ENCODE results near the gene ARL6IP5. TPM values are rescaled to one million over a fixed set of nuclear protein-coding genes. Genes with fewer than 3 reads are reported as not detected.

Gene ARL6IP5
- total RNA-seq, 1 donor from 2014 or later, result 72.7 TPM

DNA sequence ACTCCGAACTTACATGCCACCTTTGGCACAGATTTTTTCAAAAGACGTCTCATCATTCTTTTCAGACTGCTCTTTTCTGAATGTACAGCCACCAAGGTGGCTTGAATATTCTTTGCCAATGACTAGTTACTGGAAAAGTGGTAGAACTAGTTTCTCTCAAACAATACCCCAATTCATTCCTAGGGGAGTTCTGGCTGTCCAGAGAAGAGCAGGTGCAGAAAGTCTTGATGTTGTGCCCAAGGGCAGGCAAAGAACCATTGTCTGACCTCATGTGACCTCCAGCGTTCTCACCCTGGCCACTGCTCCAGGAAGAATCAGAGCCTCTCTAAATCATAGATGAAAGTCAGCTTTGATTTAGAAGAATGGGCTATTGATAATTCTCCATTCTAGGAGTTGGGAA is 32.2 kb downstream of the ARL6IP5 start:
- DNase-seq, result no peak

DNA sequence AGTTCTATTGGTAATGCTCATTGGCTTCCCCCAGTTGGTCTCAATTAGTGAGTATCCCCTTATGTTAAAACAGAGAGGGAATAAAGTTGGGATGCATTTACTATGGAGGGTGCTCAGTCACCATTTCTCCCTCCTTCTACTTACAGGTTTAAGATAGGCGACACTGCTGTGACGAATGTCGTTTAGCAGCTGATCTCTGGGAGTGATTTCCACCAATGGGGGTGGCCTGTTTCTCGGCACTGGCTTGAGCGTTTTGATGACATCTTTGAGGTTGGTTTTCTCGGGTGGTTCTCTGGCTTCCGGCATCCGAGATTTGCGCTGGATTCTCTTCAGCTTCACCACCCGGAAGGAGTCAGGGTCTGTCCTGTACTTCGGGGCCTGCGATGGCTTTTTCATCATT is 33.8 kb downstream of the ARL6IP5 start:
- DNase-seq, result no peak

GRCh38 chr3:69119138-69119537 is 34.4 kb downstream of the ARL6IP5 start:
- DNase-seq, result no peak

- no peak for DNase-seq
These were observed 34.9 kb downstream of the ARL6IP5 start for GRCh38 chr3:69119681-69120080.

DNA sequence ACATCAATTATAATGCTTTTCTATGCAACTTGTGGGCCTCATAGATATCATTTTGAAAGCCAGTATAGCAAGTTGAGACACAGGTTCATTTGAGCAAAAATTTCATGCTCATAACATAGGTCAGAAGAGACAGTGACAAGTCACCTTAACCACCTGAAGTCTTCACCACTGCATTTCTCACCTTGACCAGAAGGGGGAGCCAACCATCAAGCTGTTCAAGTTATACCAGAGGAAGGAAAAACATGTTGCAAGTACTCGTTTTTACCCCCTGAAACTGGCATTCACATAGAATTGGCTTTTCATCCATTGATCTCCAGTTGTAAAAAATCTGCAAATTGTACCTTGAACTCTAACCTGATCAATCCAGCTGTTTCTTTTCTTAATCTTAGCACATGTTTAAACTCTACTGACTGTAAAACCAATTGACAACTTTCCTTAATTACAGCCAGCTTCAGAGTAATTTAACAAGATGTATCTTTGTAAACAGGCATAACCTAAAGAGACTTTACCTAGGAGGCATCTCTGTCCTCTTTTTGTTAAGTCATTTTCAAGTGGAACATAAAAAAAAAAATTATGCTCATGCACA is 36.2 kb downstream of the ARL6IP5 start:
- peak; percentile 19 for DNase-seq

GRCh38 chr3:69121513-69121912 is 36.8 kb downstream of the ARL6IP5 start:
- DNase-seq, result no peak

- no peak for DNase-seq
These were observed 37.2 kb downstream of the ARL6IP5 start for GRCh38 chr3:69121950-69122349.

DNA sequence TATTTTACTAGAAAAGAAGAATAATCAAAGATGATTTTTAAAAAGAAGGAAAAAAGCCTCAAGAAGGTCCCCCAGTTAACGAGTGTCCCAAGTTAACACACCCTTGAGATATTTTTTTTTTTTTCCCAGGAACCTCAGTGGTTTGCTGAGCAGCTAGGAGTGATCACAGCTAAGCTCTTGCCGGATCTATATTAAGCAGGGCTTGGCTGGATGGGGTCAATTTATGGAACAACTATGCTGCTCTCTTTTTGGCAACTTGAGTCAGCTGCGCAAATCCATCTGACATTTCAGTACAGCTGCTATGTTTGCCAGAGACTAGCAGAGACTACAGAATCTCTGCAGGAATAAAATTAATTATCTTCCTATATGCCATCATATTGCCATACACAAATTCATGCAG is 37.7 kb downstream of the ARL6IP5 start, which contains the start of gene LMOD3:
Gene LMOD3, minus strand, starts transcription at position 193 of the 400 bp plus-strand sequence. CDS start 209 bp downstream, outside the sequence.
- peak; percentile 16 for DNase-seq

GRCh38 chr3:69126216-69126615 is 41.5 kb downstream of the ARL6IP5 start:
- no peak for DNase-seq

- DNase-seq, result no peak
These were observed 42.3 kb downstream of the ARL6IP5 start for GRCh38 chr3:69126999-69127398.

GRCh38 chr3:69128509-69128908 is 43.8 kb downstream of the ARL6IP5 start:
- DNase-seq, result no peak

- no peak for DNase-seq
These were observed 44.8 kb downstream of the ARL6IP5 start for GRCh38 chr3:69129531-69129930.

GRCh38 chr3:69130689-69131088 is 46.0 kb downstream of the ARL6IP5 start:
- no peak for DNase-seq

DNA sequence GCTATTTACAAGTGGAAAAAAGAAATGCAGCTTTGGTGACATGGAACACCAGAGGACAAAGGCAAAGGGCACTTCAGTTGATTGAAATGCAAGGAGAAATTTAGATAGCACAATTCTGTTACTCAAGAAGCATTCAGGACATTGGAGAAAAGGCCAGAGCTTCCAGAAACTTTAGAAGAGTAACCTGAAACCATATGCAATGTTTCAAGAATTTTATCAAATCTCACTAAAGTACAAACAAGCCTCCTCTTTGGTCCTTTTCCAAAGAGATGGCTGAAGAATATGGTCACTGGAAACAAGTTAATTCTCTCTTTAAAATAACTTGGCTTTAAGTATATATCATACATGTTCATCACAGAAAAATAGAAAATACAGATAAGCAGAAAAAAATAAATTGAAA is 52.3 kb downstream of the ARL6IP5 start:
- DNase-seq, result no peak

DNA sequence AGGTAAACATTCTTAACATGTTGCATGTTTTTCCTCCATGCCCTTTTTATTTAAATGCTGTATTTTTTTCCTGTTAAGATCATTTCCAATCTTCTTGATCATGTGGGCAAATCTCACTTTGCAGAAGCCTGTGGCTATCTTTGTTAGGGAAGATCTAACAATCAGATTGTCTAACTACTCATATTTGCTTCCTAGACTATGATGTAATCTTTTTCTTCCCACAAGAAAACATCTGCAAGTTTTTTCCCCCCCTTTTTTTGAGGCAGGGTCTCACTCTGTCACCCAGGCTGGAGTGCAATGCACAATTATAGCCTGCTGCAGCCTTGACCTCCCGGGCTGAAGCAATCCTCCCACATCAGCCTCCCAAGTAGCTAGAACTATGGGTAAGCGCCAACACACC is 52.7 kb downstream of the ARL6IP5 start:
- no peak for DNase-seq

GRCh38 chr3:69141313-69141712 is 56.6 kb downstream of the ARL6IP5 start:
- no peak for DNase-seq

DNA sequence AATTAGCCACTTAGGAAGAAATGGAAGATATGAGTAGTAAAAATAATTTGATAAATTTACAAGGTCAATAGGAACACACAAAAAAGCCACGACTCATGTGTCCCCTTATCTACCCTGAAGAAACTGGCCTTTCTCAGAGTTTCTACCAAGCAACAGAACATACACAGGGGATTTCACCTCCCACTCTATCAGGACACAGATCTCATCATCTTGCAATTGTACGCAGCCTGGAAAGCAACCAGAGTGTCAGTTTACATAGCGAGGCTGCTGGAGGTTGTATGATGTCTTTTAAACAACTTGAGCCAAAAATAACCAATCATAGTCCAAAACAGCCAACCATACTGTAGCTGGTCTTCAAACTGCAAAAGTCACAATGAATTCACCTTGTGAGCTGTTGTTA is 57.4 kb downstream of the ARL6IP5 start:
- no peak for DNase-seq

DNA sequence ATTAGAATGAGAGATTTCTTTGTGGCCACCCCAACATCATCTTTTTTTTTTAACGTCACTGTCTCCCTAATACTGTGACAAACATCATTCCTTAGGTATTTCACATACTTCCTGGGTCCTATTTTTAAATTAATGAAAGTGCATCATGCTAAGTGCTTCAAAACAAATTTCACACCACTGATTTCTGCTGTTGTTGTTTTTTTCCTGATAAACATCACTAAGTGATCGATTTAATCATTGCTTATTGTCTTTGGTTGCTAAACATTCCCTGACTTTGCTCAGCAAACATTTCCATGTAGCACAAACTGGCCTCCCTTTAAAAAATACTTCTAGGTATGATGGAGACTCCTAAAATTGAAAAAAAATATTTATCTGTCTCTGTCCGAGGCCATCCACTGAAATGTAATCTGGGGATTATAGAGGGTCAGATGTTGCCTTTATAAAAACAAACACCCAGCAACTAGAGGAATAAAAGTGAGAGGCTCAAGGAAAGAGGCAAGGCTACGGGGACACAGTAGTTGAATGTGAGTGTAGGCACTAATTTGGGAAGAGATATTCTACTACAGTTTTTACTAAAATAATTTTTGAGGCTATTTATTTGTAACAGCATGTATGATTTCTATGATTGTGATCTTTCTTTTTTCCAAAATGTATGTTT is 58.2 kb downstream of the ARL6IP5 start:
- DNase-seq, result no peak

DNA sequence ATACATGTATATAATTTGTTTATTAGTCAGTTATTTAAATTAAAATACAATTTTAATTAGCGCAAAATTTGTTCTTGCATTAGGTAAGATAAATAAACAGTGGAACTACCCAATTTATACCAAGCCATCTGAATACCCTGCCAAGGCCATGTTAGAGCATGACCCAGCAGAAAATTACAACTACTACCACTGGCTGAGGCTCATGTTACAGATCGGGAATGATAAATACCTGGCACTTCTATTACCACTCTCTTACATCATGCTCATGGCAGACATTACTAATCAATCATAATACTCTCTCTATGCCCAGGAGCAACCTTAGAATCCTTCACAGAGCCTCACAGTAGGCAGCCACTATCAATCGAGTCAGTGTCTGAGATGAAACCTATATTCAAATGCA is 58.9 kb downstream of the ARL6IP5 start:
- DNase-seq, result no peak

DNA sequence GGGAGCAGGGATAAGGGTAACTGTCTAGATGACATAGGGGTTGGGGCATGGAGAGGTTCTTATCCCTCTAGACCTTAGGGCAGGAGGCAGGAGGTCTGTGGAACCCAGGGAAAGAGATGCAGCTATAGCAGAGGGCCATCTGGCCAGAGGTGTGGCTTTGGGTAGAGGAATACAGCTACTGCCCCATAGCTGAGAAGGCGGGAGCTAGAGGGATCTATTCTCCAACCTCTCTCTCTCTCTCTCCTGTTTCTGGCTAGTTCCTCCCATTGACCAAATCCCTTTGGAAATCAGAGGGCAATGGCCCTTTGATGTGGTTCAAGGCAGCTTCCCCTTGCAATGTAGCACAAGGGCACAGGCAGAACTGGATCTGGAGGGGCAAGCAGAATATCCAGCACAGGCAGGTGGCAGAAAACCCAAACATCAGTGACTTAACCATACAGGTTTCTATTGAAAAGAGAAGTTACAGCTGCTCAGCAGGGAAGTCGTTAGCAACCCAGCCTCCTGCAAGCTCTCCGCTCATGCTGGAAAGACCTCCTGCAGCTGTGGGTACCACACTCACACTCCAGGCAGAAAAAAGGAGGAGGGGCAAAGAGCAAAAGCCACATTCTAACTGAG is 60.0 kb downstream of the ARL6IP5 start:
- DNase-seq, result no peak

GRCh38 chr3:69145688-69146087 is 61.0 kb downstream of the ARL6IP5 start:
- DNase-seq, result no peak

DNA sequence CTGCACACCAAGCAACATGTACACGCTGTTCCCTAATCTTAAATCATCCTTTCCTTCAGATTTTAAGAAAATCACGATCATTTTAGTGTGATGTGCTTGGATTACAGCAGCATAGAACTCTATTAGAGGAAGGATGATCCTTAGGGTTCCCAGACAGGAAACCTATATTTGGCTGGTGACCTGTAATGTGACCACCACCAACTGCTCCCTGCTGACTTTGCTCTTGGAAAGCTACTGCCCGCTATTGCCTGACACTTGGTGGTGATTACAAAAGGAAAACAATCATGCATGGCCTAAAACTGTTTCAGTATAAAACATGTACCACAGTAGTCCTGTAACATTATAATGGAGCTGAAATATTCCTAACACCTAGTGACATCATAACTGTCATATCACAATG is 64.8 kb downstream of the ARL6IP5 start:
- DNase-seq, result no peak
